Inflammatory macrophage (primary cell): Measurements from ENCODE around the gene XYLT1.

Experiments used
- DNase-seq, 2 donors: peaks; one replicate each; pipeline ENCODE4 v3.0.0-alpha.2; 2020 to 2022

The XYLT1 gene

DNA sequence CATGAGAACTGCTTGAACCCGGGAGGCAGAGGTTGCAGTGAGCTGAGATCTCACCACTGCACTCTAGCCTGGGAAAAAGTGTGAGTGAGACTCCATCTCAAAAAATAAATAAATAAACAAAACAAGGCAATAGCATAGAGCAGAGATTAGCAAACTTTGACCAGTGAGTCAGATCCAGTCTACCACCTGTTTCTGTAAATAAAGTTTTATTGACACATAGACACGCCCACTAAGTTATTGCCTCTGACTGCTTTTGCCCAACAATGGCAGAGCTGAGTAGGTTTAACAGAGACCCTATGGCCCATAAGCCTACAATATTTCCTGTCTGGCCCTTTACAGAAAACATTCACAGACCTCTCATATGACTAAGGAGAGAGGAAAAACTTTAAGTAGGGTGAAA lies 44.3 kb downstream of the XYLT1 start:
- no peak for DNase-seq

GRCh38 chr16:17424771-17425170 lies 46.0 kb downstream of the XYLT1 start:
- no peak for DNase-seq

DNA sequence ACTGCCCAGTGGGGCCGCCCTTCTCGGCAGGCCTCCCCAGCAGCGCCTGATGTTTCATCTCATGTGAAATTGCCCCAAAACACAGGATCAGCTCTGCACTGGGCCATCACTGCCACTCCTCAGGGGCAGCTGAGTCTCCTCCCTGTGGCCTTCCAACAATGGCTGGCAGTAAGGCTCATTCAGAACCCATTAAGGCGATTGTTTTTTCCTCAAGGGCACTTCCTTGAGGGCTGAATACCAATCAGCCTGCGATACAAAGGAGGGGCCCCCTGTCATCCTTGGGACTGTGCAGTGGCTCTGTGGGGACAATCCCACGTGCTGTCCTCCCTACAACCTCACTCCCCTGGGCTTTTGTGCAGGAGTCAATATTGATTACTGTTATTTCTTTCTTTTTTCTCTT lies 47.5 kb downstream of the XYLT1 start:
- no peak for DNase-seq

- DNase-seq, result no peak
Measured at GRCh38 chr16:17420816-17421215, 49.9 kb downstream of the XYLT1 start.

GRCh38 chr16:17419266-17419665 lies 51.5 kb downstream of the XYLT1 start:
- no peak for DNase-seq

DNA sequence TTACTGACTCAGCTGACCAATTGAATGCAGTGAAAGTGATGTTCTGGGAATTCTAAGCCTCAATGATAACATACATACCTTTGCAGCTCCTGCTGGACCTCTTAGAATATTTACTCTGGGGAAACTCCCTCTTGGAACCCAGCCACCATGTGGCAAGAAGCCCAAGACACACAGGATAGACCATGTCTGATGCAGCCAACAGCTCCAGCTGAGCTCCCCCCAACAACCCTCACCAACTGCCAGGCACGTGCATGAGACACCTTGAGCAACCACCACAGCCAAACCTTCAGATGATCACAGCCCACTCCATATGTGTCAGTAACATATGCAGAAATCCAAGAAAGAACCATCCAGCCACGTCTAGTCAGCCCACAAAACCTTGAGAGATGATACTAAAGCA lies 53.0 kb downstream of the XYLT1 start:
- DNase-seq, result peak; percentile 32 to 38

GRCh38 chr16:17416461-17417311 lies 54.1 kb downstream of the XYLT1 start:
- peak; percentile 85 to 91 for DNase-seq

GRCh38 chr16:17414916-17415315 lies 55.8 kb downstream of the XYLT1 start:
- no peak for DNase-seq

DNA sequence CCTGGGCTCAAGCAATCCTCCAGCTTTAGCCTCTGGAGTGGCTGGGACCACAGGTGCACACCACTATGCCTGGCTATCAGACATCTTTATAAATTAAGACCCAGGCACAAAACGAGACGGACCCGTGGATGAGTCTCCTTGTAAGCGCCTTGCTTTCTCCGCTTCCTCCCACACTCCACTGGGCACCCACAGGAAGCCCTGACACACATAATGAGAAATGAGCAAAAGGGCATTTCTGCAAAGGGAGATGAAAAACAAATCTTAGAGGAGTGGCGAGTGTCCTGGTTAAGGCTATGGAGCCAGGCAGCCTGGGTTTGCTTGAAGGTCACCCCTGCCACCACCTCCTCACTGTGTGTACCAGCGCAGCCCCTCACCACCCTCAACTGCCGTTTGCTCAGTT lies 56.3 kb downstream of the XYLT1 start:
- DNase-seq, result peak; percentile 61 to 78

- DNase-seq, result no peak
Measured at GRCh38 chr16:17413508-17413907, 57.3 kb downstream of the XYLT1 start.

DNA sequence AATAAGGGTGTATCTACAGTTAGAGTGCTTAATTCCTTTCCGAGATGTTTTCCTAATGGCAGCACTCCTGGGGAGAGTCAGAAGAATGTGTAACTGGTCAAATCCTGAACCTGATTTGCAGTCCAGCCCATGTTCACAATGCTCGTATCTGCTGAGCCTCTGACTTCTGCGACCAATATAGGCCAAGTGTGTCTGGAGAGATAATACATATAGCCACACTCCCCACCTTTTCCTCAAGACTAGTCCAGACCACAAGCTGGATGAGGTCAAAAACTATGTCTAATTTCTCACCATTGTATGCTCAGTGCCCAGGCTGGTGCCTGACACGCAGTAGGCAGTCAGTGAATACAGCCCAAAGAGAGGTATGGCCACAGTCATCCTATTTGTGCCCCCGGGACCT lies 58.0 kb downstream of the XYLT1 start:
- no peak for DNase-seq

GRCh38 chr16:17412221-17412620 lies 58.5 kb downstream of the XYLT1 start:
- DNase-seq, result no peak

GRCh38 chr16:17411263-17411662 lies 59.5 kb downstream of the XYLT1 start:
- no peak for DNase-seq

GRCh38 chr16:17410316-17410715 lies 60.4 kb downstream of the XYLT1 start:
- peak in 1 of 2 donors; percentile 54 for DNase-seq

GRCh38 chr16:17409894-17410293 lies 60.9 kb downstream of the XYLT1 start:
- no peak for DNase-seq

DNA sequence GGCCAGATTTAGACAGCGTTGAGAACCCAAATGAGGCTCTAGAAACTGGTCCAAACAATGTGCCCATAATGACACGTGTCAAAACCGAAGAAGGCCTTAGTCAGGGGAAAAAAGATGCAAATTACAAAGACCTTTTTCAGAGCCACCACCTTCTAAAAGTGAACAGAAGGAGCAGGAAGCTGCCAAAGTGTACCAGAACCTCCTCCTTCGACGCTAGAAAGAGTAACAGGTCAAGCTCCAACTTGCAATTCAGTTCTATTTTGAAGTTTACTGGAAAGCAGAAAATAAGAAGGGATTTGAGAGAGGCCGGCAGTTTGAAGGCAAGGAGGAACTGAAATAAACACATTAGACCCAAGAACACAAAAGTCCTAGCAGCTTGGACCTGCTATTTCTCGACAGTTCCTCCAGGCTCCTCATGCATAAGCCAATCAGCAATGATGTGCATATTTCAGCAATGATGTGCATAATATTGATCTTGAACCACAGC lies 61.8 kb downstream of the XYLT1 start:
- peak; percentile 16 to 46 for DNase-seq

GRCh38 chr16:17408296-17408695 lies 62.5 kb downstream of the XYLT1 start:
- no peak for DNase-seq

DNA sequence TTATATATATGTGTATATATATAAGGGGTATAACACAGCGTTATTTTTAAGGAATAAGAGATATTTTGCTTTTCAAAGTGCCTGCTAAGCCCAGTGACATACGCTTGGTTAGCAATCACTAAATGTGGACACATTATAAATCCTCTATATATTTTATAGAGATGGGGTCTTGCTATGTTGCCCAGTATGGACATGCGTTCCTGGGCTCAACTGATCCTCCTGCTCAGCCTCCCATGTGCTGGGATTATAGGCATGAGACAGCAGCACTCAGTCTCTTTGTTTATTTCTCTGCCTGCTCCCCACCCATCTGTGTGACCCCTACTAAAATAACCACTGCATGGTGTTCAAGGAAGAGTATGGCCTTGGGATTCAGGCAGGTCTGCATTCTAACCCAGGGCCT lies 63.4 kb downstream of the XYLT1 start:
- DNase-seq, result no peak

DNA sequence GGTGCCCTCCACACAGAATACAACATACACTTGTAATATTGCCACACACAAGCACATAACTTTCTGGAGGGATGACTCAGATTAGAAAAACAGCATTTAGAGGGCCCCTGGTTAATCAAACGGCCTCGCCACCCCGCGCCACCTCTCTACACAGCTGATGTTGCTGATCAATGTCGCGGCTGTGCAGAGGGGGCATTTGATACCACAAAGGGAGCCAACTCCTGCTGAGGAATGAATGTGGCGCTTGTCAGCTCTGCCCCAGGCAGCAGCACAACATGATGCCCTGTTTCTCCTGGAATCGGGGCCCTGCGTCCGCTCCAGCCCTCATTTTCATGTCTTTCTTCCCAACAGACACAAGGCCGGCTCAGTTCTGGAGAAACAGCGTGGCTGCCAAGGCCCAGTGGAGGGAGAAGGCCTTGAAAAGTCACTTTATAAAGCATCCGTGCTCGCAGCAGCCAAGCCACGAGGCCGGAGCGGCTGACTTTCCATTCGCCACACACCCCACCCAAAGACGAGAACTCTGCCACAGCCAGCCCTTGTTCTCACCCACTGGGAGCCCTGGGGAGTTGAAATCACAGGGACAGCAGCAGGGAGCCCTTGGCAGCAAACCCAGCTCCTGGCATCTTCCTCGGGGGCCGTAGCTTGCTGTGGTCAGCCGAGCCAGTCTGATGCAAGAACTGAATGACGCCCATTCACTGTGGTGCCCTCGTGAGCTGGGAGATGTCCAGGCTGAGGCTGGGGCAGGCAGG lies 65.6 kb downstream of the XYLT1 start:
- peak; percentile 47 to 67 for DNase-seq

DNA sequence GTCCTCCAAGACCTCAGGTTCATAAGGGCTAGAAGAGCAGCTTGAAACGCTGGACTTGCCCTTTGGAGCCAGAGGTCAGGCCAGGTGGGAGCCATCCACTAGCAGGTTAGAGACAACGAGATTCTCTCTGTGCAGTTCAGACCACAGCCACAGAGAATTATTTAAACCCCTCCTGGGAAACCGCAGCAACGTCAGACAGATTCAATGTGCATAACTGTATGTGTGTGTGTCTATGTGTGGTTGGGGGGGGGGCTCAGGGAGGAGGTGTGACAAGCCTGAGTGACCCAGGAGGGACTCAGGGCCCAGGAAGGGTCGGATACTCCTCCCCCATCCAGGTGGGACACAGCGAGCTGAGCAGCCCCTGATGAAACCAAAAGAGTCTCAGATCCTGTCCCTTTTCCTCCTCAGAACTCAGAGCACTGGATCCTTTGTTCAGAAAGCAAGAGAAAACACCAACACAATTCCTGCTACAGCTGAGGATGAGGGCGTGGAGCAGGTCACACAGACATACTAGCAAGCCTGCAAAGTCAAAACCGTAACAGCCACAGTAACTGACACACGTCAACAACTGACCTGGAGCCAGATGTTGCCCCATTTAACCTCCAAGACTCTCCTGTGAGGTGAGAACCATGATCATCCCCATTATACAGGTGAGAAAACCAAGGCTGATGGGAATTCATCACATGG lies 66.8 kb downstream of the XYLT1 start:
- DNase-seq, result no peak

DNA sequence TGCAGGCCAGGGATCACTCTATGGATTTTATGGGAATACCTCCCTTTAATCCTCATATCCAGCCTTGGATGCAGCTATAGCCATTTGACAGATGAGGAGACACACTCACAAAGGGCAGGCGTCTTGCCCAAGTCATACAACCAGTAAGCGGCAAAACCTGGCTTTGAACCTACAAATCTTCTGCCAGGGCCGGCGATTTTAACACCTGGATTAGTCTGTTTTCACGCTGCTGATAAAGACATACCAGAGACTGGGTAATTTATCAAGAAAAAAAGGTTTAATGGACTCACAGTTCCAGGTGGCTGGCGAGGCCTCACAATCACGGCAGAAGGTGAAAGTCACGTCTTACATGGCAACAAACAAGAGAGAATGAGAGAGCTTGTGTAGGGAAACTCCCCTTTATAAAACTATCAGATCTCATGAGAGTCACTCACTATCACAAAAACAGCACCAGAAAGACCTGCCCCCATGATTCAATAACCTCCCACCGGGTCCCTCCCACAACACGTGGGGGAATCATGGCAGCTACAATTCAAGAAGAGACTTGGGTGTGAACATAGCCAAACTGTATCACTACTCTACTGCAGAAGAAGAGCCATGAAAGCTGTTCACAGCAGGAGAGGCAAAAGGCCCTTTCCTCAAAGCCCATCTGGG lies 67.5 kb downstream of the XYLT1 start:
- DNase-seq, result no peak

DNA sequence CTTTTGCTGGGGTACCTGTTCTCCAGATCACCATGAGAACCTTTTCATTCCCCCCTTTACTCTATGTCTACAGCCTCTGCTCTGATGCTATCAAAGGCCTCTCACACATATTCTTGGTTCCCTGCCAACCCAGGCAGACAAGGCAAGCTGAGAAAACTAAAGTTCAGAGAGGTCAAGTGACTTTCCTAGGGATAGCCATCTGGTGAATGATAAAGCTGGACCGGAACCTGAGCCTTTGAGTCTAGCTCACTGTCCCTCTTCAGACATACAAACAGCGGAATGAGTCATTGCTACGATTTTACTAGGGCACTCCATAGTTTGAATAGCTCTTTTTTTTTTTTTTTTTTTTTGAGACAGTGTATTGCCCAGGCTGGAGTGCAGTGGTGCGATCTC lies 73.3 kb downstream of the XYLT1 start:
- no peak for DNase-seq
